NCI-H146 (cell line): Measurements from ENCODE around the gene CYTH2.

ENCODE experiments used
- DNase-seq: peaks from one replicate; lab custom pipeline; 2025; lab: John Stamatoyannopoulos, UW

CYTH2 gene

DNA sequence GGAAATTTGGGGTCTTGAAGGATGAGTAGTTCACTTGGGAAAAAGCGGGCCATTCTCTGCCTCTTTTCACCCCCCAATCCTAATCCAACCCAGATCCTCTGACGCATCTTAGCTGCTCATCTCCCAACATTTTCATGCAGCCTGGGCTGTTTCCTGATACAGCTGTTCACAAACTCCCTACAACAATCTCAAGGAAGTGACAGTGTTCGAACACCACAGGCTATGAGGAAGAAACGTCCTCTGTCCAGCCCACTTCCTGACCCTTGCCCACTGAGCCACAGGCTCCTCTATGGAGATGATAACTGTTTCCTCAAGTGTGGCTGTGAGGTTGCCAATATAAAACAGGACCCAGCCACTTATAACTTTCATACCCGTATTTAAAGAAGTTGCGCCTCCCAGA, 26.2 kb downstream of the CYTH2 start:
- DNase-seq: no peak

DNA sequence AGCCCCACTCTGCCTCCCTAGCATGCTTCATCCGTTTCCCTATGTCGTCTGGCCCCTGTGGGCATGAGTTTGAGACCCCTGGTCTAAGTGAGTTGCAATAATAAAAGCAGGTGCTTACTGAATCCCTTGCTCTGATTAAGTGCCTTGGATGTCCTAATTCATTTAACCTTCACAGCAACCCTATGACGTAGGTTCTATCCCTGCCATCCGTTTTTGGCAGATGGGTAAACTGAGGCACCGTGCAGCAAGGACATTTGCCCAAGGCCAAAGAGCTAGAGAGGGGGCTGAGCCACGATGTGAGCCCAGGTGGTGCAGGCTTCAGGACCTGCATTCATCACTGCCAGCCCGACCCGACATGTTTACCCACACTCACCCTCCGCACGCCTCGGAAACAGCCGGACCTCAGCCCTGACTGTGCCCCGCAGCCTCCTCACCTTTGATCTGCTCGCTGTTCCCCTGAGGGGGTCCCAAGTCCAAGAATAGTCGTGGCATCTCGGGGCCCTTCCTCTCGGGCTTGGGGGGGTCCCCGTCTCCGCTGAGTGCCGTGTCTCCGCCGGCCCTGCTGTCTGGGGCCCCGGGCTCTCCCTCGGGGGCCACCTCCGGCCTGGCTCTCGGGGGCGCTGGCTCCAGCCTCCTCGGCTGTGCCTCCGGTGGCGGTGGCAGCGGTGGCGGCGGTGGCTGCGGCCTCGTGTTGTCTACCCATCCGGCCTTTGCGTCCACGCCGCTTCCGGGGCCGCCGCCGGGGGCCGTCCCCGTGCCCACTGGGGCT, 28.0 kb downstream of the CYTH2 start:
- peak; percentile 28 for DNase-seq

DNA sequence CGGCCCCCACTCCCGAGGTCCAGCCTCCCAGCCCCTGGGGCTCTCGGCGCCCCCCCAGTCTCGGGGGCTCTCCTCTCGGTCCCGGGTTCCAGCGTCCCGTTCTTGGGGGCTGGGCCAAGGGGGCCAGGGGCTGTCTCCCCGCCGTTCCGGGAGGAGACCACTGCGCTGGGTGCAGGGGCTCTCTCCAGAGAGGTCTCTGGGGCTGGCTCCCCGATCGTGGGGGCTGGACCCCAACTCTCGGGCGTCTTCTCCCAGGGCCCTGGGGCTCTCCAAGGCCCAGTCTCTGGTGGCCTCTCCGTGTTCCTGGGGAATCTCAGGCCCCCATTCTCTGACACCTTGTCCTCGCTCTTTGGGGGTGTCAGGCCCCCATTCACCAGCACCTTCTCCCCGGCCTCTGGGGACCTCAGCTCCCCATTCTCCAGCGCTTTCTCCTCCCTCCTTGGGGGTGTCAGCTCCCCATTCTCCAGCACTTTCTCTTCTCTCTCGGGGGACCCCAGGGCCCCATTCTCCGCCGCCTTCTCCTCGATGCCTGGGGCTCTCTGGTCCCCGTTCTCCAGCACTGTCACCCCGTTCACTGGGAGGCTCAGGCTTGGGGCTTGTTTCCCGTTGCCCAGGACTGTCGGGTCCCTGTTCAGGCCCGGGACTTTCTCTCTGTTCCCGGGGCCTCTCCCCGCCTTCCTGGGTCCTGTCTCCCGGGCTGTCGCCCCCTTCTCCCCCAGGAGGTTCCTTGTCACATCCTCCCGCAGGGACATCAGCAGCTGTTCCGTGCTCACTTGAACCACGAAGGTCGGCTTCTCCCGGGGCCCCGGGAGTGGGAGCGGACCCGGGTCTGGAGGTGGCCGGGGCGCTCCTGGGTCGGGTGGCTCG, 28.8 kb downstream of the CYTH2 start:
- no peak for DNase-seq

DNA sequence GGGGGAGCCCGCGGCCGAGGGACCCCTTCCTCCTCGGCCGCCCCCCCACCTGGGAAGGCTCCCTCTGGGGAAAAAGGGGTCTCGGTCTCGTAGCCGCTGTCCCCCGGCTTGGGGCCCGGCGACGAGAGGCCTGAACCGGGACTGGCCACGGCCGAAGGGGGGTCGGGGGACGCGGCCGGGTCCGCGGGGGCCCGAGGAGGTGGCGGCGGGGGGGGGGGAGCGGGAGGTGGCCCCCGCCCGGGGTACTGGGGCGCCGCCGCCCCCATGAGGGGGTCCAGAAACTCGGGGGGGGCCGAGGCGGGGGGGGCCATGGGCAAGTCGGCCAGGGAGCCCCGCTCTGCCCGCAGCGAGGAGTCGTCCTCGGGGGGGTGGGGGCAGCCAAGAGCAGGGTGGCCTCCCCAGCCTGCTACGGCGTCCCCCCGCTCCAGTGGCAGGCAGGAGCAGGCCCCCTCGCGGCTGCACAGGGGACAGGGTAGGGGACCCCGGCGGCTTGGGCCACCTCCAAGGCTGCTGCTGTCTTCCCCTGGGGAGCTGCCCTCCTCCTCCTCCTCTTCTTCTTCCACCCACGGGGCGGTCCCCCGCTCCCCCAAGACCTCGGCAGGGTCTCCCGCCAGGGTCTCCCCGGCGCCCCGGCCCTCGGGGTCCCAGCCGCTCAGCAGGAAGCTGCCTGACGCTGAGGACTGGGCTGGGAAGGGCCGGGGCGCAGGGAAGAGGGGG, 29.6 kb downstream of the CYTH2 start:
- no peak for DNase-seq

DNA sequence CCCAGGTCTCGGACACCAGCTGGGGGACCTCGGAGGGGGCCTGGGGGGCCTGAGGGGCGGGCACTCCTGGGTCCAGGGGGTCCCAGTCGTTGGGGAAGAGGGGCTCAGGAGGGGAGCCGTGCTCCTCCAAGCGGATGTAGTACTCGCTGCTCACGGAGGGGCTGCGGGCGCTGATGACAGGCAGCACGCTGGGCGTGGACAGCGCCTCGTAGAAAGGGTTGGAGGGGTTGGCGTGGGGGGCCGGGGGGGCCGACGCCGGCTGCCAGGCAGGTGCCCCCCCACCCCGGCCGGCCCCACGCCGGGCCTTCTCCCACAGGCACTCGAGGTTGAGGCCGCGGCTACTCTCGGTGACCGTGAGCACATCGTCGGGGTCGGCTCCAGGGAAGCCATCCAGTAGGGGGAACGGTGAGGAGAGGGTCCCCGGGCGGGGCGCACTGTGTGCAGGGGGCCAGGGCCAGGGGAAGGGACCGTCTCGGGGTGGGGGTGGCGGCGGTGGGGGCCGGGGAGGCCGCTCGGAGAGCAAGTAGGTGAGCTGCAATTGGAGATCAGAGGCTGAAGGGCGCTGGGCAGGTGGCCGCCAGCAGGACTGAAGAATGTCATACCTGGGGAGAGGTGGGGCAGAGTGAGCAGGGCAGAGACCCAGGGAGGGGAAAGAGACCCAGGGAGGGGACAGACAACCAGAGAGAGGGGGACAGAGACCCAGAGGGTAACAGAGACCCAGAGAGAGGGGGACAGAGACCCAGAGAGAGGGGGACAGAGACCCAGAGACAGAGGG, 30.3 kb downstream of the CYTH2 start:
- DNase-seq: no peak

DNA sequence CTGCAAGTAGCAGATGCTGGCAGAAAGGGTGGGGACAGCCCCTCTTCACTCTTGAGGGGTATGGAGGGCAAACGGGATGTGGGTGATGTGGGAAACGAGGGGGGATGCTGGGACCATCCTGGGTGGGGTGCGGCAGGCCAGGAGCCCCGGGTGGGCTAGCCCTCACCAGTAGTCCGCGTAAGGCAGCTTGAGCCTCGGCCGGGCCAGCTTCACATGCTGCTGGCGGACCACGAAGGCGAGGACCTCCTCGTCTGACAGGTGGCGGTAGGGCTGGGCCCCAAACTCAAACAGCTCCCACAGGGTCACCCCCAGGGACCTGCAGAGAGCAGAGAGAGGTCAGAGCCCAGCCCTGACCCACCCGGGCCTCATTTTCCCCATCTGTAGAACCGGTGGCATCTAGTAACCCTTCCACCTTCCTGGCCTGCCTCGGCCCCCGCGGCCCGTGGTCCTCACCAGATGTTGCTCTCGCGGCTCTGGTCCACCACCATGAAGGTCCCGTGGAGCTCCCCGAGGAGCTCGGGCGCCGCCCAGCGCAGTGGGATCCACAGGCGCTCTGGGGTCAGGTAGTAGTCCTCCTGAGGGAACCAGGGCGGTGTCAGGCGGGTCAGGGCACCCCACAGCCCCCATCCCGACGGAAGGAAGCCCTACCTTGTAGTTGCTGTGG, 31.8 kb downstream of the CYTH2 start:
- no peak for DNase-seq

DNA sequence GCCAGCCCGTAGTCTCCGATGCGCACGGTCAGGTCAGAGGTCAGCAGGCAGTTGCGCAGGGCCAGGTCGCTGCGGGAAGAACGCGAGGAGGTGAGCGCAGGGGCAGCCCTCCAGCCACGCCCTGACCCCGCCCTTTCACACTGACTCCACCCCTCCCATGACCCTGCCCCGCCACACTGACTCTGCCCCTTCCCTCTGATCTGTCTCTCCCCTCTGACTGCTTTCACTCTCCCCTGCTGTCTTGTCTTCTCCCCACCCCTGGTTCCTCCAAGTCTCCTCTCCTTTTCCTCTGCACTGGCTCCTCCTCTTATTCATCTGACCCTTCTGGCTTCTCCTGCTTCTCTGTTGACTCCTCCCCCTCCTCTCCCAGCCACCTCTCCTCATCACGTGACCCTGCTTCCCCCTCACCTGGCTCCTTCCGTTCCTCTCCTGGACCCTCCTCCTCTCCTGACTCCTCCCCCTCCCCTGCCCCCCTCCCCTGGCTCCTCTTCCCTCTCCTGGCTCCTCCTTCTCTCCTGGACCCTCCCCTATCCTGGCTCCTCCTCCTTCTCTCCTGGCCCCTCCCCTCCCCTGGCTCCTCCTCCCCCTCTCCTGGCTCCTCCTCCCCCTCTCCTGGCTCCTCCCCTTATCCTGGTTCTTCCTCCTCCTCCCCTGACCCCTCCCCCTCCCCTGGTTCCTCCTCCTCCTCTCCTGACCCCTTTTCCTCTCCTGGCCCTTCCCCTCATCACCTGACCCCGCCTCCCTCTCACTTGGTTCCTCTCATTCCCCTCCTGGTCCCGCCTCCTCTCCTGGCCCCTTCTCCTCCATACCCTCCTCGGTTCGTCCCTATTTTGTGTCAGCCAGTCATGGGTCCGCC, 32.6 kb downstream of the CYTH2 start:
- DNase-seq: peak; percentile 98

DNA sequence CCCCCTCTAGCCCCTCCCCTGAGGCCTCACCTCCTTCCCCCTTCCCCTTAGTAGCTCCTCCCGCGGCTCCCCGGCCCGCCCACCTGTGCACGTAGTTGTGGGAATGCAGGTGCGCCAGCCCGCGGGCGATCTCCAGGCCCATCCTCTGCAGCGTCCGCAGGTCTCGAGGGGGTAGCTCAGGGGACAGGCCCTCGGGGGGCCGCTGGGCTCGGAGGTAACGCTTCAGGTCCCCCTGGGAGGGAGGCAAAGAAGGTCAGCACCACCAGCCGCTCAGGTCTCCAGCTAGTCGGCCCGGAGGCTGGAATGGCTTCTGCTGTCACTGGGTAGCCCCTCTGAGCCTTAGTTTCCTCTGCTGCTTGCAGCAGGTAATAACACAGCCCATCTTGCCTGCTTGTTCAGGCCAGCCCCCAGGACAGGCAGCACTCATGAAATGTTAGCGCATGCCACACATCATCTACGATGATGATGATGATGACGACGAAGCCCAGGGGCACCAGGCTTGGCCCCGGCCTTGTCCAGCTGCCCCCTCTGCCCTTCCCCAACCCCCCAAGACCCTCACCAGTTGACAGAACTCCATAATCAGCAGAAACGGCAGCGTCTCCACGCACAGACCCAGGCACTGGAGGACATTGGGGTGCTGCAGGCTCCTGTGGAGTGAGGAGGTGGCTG, 33.3 kb downstream of the CYTH2 start:
- no peak for DNase-seq

DNA sequence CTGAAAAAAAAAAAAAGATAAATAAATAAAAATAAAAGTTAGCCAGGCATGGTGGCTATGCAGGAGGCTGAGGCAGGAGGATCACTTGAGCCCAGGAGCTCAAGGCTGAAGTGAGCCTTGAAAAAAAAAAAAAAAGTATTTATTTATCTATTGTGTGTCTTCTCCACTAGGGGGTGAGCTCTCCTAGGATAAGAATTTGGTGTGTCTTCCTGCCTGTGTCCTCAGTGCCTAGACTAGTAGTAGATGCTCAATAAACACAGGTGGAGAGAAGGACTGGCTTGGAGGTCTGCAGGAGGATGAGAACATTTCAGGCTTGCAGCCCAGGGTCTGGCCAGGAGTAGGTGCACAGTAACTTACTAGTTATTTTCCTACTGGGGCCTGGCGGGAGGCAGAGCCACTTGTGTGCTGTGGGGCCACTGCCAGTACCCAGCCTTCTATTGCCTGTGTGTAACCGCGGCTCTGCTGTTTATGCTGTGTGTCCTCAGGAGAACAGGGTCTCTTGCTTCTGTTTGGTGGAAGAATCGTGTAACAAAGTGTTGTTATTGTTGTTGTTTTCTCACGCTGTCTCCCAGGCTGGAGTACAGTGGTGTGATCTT, 37.1 kb downstream of the CYTH2 start:
- peak; percentile 45 for DNase-seq

DNA sequence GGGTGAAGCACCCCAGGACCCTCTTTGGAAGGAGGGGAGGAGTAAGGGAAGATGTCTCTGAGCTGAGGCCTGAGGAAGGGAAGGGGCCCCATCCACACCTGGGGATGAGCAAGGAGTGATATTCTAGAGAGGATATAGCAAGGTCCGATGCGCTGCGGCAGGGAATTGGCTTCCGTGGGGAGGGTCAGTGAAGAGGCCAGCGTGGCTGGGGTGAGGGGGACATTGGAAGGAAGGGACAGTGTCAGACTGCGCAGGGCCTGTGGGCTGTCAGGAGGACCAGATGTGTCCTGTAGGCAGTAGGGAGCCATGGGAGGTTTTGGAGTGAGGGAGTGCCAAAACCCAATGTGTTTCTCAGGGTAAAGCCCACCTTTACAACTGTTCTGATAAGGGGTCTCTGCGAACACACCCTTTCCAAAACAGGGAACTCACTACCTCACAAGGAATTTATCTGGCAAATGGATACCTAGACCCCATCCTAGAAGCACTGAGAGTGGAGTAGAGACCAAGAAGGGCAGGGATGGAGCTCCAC, 38.8 kb downstream of the CYTH2 start:
- no peak for DNase-seq

DNA sequence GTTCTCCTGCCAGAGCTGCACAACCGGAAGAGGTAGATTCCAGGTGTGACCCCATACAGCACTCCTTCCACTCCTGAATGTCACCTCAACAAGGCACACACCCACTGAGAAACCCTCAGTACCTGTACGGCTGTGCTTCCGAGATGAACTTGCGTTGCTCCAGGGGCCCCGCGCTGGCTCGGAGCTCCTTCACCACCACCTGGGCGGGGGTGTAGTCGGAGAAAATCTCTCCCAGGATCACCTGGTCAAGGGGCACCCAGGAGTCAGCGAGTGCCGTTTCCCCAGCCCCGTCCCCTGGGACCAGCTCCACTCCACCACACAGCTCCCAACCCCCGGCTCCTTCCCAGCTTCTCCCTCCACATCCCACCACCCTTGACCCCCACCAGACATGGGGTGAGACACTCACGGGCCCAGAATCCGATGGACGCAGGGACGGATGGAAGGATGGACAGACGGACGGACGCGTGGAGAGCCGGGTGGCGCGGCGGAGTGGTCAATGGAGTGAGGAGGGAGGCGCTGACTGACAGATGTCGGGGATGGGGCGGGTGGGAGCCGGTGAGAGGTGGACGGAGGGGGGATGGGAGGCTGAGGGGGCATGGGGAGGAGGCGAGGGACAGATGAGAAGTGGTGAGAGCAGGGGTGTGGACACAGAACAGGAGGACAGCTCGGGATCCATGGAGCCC, 39.7 kb downstream of the CYTH2 start:
- DNase-seq: no peak

DNA sequence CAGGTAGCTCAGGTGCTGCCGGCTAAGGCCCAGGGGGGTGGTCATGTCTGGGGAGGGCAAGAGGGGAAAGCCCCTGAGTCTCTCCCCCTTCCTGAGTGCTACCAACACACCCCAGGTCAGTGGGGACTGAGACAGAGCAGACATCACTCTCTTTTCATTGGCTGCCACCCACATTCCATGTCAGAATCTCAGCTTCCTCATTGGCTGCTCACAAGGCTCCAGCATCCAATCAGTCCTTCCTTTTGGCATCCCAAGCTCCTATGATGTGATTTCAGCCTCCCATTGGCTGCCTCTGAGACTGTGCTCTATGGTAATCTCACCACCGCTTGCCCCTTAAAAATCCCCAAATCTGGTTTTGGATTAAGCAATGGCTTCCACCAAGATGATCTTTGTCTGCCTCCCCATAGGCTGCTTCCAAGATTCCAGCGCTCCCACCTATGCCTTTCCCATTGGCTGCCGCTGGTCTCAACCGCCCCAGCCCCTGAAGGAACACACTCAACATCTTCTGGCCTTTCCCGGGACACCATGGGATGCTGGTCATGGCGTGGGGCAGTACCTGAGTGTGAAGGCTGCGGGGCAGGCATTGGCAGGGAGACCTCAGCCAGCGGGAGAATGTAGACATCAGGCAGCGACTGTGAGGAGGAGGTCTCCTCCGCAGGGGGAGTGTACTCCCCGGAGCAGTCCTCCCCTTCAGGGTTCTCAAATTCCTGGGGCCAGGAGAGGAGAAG, 40.5 kb downstream of the CYTH2 start:
- DNase-seq: no peak

DNA sequence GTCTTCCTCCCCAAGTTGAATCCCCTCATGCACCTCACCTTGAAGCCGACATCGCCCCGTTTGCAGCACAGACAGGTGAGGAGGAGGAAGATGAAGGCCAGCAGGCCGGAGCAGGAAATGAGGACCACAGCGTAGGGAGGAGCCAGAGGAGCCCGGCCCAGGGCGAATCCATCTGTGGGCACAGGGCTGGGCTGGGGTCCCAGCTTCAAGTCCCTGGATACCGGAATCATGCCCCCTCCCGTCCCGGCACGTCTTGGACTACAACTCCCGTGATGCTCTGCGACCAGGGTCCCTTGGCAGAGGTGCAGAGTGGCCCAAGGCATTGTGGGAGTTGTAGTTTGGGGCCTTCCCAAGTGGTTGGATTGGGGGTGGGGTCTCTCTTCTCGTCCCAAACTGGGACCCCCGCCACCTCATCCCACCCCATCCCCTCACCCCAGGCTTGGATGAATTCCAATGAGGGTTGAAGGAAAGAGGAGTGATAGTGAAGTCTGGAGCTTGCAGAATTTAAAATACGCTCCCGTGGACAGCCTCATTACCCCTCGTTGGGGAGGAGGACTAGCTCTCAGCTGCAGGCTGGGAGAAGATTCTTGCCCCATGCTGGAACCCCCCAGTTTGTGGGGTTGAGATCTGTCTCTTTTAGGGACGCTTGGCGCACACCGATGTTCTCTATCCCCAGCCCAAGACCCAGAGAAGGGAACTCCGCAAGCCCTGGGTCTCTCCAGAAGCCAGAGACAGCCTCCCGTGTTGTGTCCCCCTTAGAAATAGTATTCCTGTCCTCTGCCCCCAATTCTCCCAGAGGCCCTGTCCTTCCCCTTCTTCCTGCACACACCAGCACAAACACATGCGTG, 41.5 kb downstream of the CYTH2 start:
- DNase-seq: peak; percentile 55

DNA sequence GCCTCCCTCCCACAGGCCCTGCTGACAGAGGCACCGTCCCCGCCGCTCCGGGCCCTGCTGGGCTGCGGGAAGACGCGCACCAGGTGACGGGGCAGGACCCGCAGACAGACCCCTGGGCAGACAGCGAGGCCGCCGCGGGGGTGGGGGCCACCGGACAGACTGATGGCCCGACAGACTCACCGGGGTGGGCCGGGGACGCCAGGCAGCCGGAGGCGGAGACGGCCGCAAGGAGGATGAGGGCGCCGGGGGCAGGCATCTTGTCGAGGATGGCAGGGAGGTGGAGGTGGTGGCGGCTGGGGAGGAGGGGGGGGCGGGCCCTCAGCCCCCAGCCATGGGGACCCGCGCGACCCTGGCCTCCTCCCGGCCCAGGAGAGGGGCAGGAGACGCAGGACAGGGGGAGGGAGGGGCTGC, 42.2 kb downstream of the CYTH2 start:
- DNase-seq: no peak

DNA sequence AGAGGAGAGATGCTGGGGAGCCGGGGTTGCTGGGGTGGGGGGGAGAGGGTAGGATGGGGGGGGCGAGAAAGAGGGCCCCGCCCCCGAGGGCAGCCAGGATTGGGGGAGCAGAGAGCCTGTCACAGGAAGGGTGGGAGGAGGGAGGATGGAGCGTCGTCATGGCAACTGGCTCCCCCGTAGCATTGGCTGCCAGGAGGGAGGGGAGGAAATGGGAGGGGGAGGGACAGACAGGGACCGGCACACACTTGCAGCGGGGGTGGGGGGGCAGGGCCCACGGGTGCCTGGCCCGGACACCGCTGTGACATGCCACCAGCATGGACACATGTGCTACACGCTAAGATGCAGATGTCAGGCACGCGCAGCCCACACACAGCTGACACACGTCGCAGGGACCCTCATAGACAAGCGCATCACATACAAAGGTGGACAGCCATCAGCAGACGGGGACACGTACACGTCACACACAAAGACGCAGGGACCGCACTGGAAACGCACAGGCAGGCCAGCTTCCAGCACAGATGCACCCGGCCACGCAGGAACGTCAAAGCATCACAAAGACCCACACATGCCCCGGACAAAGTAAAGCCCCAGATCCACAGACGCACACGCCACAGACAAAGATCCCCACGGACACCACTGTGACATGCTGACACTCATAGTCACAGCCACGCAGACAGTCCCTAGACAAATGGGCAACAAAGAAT, 42.8 kb downstream of the CYTH2 start, which contains the start of gene LMTK3:
Gene LMTK3, minus strand, starts transcription at position 36 of the 704 bp plus-strand sequence. CDS start 259 bp downstream, outside the sequence.
- peak; percentile 73 for DNase-seq
